Neural cell (in vitro differentiated cells): ENCODE data around the gene PDE4D. TPM values are rescaled to one million over a fixed set of nuclear protein-coding genes. Genes with fewer than 3 reads are reported as not detected.
A peak's percentile ranks its signal among the peaks of the same experiment; 100 is the strongest.

Experiments used
- H2AFZ ChIP-seq: fragments of 200-600, 300-800 bp; sonication (generic), shearing (Covaris generic); 2 replicates; pipeline ENCODE4 v1.6.0; 2014; ENCODE audit warnings: low read depth, mild to moderate bottlenecking, antibody characterized with exemption, low read length, moderate library complexity
- H3F3A ChIP-seq: fragments of 200-600 bp; shearing (Covaris generic); 2 replicates; pipeline ENCODE4 v1.6.1; 2016; ENCODE audit warnings: mild to moderate bottlenecking, moderate library complexity, mixed read lengths, antibody characterized with exemption, low read length; ENCODE audit not compliant: insufficient read depth, poor library complexity, severe bottlenecking
- H3K27ac ChIP-seq: fragments of 200-600, 300-800 bp; sonication (generic), shearing (Covaris generic); 2 replicates; pipeline ENCODE4 v1.5.1; 2014; ENCODE audit warnings: mild to moderate bottlenecking, low read length, moderate library complexity
- H3K27me3 ChIP-seq: fragments of 300-800, 200-600 bp; sonication (generic), shearing (Covaris generic); 2 replicates; pipeline ENCODE4 v1.6.0; 2014; ENCODE audit warnings: mild to moderate bottlenecking, low read depth, low read length, moderate library complexity; ENCODE audit not compliant: insufficient read depth
- H3K36me3 ChIP-seq: fragments of 300-800, 200-600 bp; sonication (generic), shearing (Covaris generic); 2 replicates; pipeline ENCODE4 v1.5.1; 2014; ENCODE audit warnings: mild to moderate bottlenecking, antibody characterized with exemption, low read length, moderate library complexity; ENCODE audit not compliant: insufficient read depth
- H3K4me2 ChIP-seq: fragments of 300-800, 200-600 bp; sonication (generic), shearing (Covaris generic); 2 replicates; pipeline ENCODE4 v1.6.0; 2014; ENCODE audit warnings: mild to moderate bottlenecking, low read length
- H3K4me3 ChIP-seq: fragments of 300-800, 200-600 bp; sonication (generic), shearing (Covaris generic); 2 replicates; pipeline ENCODE4 v1.5.1; 2014; ENCODE audit warnings: mild to moderate bottlenecking, low read length, moderate library complexity
- H3K79me2 ChIP-seq: fragments of 200-600 bp; shearing (Covaris generic); replicated peaks from 2 replicates; pipeline ENCODE4 v1.6.0; 2014; ENCODE audit warnings: mild to moderate bottlenecking, low read length, moderate library complexity; ENCODE audit not compliant: insufficient read depth
- H3K9ac ChIP-seq: fragments of 300-800, 200-600 bp; sonication (generic), shearing (Covaris generic); 2 replicates; pipeline ENCODE4 v1.6.1; 2016; ENCODE audit warnings: mild to moderate bottlenecking, low read length, mixed read lengths
- H3K9me2 ChIP-seq: fragments of 200-600 bp; shearing (Covaris generic); 2 replicates; pipeline ENCODE4 v1.6.1; 2016; ENCODE audit warnings: mild to moderate bottlenecking, low read length, mixed read lengths; ENCODE audit not compliant: insufficient read depth
- H3K9me3 ChIP-seq: fragments of 200-600, 300-800 bp; sonication (generic), shearing (Covaris generic); 2 replicates; pipeline ENCODE4 v1.6.1; 2016; ENCODE audit warnings: mild to moderate bottlenecking, mixed run types, low read length, moderate library complexity, mixed read lengths
- H4K20me1 ChIP-seq: fragments of 200-600 bp; shearing (Covaris generic); 2 replicates; pipeline ENCODE4 v1.6.1; 2016; ENCODE audit warnings: mild to moderate bottlenecking, mixed run types; ENCODE audit not compliant: insufficient read depth
- CTCF ChIP-seq: fragments of 450-650 bp; IDR thresholded peaks from 2 replicates; pipeline ENCODE4 v1.5.1; 2014; ENCODE audit warnings: antibody characterized with exemption, mild to moderate bottlenecking, moderate library complexity; ENCODE audit not compliant: poor library complexity, severe bottlenecking
- EZH2 ChIP-seq: fragments of 200-600, 300-800 bp; shearing (Covaris generic), sonication (generic); IDR thresholded peaks from 2 replicates; pipeline ENCODE4 v1.6.1; 2014; ENCODE audit warnings: antibody characterized with exemption, low read length, borderline replicate concordance, mild to moderate bottlenecking; ENCODE audit not compliant: insufficient read depth, poor library complexity, severe bottlenecking
- MXI1 ChIP-seq: fragments of 450-650 bp; conservative IDR thresholded peaks from 2 replicates; pipeline ENCODE4 v1.6.1; 2014; ENCODE audit warnings: antibody characterized with exemption, mild to moderate bottlenecking; ENCODE audit not compliant: poor library complexity, severe bottlenecking
- POLR2AphosphoS5 ChIP-seq: IDR thresholded peaks from 2 replicates; pipeline ENCODE4 v1.6.1; 2012
- RAD21 ChIP-seq: fragments of 450-650 bp; conservative IDR thresholded peaks from 2 replicates; pipeline ENCODE4 v1.6.1; 2014; ENCODE audit warnings: antibody characterized with exemption, mild to moderate bottlenecking, moderate library complexity
- REST ChIP-seq: IDR thresholded peaks from 2 replicates; pipeline ENCODE4 v1.6.1; 2012; ENCODE audit warnings: borderline replicate concordance
- SMC3 ChIP-seq: fragments of 450-650 bp; conservative IDR thresholded peaks from 2 replicates; pipeline ENCODE4 v1.6.1; 2014; ENCODE audit warnings: antibody characterized with exemption, mild to moderate bottlenecking, moderate library complexity; ENCODE audit not compliant: poor library complexity
- TAF1 ChIP-seq: IDR thresholded peaks from 2 replicates; pipeline ENCODE4 v1.6.1; 2012; ENCODE audit warnings: low read depth
- polyA plus RNA-seq: library from polyadenylated mRNA; depleted of rRNA; stranded (reverse); fragments of >200 nt; gene quantifications from 2 replicates; pipeline ENCODE4 v1.2.3, GENCODE V29; 2014

PDE4D gene
- polyA plus RNA-seq, 1 donor from 2014 or later, result 42.8 TPM

- Histone ChIP-seq H3K4me2 (no peak overlapping the region), H3K79me2 (no peaks in the 10 kb centered on the region)
Measured at GRCh38 chr5:59724482-59725391, 168.8 kb downstream of the PDE4D start.

GRCh38 chr5:59722874-59723273 lies 170.7 kb downstream of the PDE4D start:
- no peak overlapping the region for H3K4me3 ChIP-seq
- no peak overlapping the region for H3K27ac ChIP-seq
- no peaks in the 10 kb centered on the region for H3K9me2 ChIP-seq
- H3K36me3 ChIP-seq, result no peaks in the 10 kb centered on the region
- H3K27me3 ChIP-seq, result no peaks in the 10 kb centered on the region
- H3K4me2 ChIP-seq, result no peak overlapping the region
- no peaks in the 10 kb centered on the region for H3K9me3 ChIP-seq
- no peak overlapping the region for H2AFZ ChIP-seq
- H3K9ac ChIP-seq, result no peak overlapping the region
- H3F3A ChIP-seq, result no peaks in the 10 kb centered on the region
- no peaks in the 10 kb centered on the region for H4K20me1 ChIP-seq
- H3K79me2 ChIP-seq, result no peaks in the 10 kb centered on the region
- TF ChIP-seq MXI1, result no peak
- no peak for TF ChIP-seq SMC3
- no peak for TF ChIP-seq RAD21
- TF ChIP-seq TAF1, result no peak
- TF ChIP-seq REST, result no peak
- TF ChIP-seq EZH2, result no peak
- no peak for TF ChIP-seq POLR2AphosphoS5

More at GRCh38 chr5:59724482-59725391, 168.8 kb downstream of the PDE4D start:
- H3K9me2 ChIP-seq, result no peaks in the 10 kb centered on the region
- no peaks in the 10 kb centered on the region for H3K27me3 ChIP-seq
- no peaks in the 10 kb centered on the region for H4K20me1 ChIP-seq
- H3K9ac ChIP-seq, result no peak overlapping the region
- no peak overlapping the region for H3K27ac ChIP-seq
- H2AFZ ChIP-seq, result no peak overlapping the region
- no peaks in the 10 kb centered on the region for H3F3A ChIP-seq
- no peak overlapping the region for H3K4me3 ChIP-seq
- no peaks in the 10 kb centered on the region for H3K9me3 ChIP-seq
- no peaks in the 10 kb centered on the region for H3K36me3 ChIP-seq
- TF ChIP-seq CTCF, result peak; percentile 43
- no peak for TF ChIP-seq REST
